K562 (cell line): ENCODE results near the gene CCNT1. TPM values are rescaled to one million over a fixed set of nuclear protein-coding genes. Genes with fewer than 3 reads are reported as not detected.

Experiments
- IRF9 ChIP-seq: fragments of 450-650 bp; IDR thresholded peaks from 2 replicates; pipeline ENCODE4 v1.6.1; 2016; ENCODE audit warnings: missing biosample characterization, missing genetic modification characterization
- NKRF ChIP-seq: fragments of 450-650 bp; IDR thresholded peaks from 2 replicates; pipeline ENCODE4 v1.6.1; 2016; ENCODE audit warnings: borderline replicate concordance
- TOE1 ChIP-seq, 2 experiments: fragments of 450-650 bp in 1 of 2; sonication (generic) in 1 of 2; formaldehyde crosslinking in 1 of 2; IDR thresholded peaks; 2 replicates each; pipeline versions ENCODE4 v1.7.1 to v1.8.0; 2016 to 2022; ENCODE audit warnings: borderline replicate concordance in 2 of 2, mild to moderate bottlenecking in 2 of 2, antibody characterized with exemption in 1 of 2, inconsistent platforms in 1 of 2, low read depth in 1 of 2, missing genetic modification reagents in 1 of 2, moderate library complexity in 1 of 2
- ZNF318 ChIP-seq, 2 experiments: fragments of 450-650 bp; IDR thresholded peaks; 2 replicates each; pipeline ENCODE4 v1.6.1; 2016; ENCODE audit warnings: mild to moderate bottlenecking in 2 of 2, borderline replicate concordance in 1 of 2, low read depth in 1 of 2, moderate library complexity in 1 of 2
- polyA plus RNA-seq, 8 experiments: library from polyadenylated mRNA; depleted of rRNA in 4 of 8; stranded (reverse) in 5 of 8; unstranded in 3 of 8; fragments of >200 nt; fragmentation: Nextera tagmentation in 2 of 8; fragmentation: Illumina TruSeq in 1 of 8; extraction: Ambion mirVana in 2 of 8; extraction: Trizol in 1 of 8; gene quantifications; 2 replicates each; pipeline versions ENCODE4 v1.2.1 to v1.2.3, GENCODE V29; 2011 to 2014; ENCODE audit warnings: inconsistent platforms in 1 of 8, missing spikeins in 1 of 8
- total RNA-seq, 7 experiments: library from RNA; depleted of rRNA in 6 of 7; stranded (reverse); fragments of >200 nt in 6 of 7; fragmentation: Illumina TruSeq in 2 of 7; extraction: Trizol in 2 of 7; gene quantifications; 2 replicates each; pipeline versions ENCODE4 v1.2.1 to v1.2.3, GENCODE V29; 2011 to 2021; ENCODE audit warnings: low replicate concordance in 1 of 7
- TF ChIP-seq, protein P1 (sequence below): fragments of 250-450 bp; sonication (Bioruptor Pico); IDR thresholded peaks from 2 replicates; pipeline ENCODE4 v1.4.0; 2020

The CCNT1 gene
- total and polyA plus RNA-seq, 9 of the 15 experiments (the other 6 are each of a cell fraction or from before 2014, with no cell fraction given): 9.7 to 52.4 (median 33.4) TPM

- TF ChIP-seq, protein P1, sequence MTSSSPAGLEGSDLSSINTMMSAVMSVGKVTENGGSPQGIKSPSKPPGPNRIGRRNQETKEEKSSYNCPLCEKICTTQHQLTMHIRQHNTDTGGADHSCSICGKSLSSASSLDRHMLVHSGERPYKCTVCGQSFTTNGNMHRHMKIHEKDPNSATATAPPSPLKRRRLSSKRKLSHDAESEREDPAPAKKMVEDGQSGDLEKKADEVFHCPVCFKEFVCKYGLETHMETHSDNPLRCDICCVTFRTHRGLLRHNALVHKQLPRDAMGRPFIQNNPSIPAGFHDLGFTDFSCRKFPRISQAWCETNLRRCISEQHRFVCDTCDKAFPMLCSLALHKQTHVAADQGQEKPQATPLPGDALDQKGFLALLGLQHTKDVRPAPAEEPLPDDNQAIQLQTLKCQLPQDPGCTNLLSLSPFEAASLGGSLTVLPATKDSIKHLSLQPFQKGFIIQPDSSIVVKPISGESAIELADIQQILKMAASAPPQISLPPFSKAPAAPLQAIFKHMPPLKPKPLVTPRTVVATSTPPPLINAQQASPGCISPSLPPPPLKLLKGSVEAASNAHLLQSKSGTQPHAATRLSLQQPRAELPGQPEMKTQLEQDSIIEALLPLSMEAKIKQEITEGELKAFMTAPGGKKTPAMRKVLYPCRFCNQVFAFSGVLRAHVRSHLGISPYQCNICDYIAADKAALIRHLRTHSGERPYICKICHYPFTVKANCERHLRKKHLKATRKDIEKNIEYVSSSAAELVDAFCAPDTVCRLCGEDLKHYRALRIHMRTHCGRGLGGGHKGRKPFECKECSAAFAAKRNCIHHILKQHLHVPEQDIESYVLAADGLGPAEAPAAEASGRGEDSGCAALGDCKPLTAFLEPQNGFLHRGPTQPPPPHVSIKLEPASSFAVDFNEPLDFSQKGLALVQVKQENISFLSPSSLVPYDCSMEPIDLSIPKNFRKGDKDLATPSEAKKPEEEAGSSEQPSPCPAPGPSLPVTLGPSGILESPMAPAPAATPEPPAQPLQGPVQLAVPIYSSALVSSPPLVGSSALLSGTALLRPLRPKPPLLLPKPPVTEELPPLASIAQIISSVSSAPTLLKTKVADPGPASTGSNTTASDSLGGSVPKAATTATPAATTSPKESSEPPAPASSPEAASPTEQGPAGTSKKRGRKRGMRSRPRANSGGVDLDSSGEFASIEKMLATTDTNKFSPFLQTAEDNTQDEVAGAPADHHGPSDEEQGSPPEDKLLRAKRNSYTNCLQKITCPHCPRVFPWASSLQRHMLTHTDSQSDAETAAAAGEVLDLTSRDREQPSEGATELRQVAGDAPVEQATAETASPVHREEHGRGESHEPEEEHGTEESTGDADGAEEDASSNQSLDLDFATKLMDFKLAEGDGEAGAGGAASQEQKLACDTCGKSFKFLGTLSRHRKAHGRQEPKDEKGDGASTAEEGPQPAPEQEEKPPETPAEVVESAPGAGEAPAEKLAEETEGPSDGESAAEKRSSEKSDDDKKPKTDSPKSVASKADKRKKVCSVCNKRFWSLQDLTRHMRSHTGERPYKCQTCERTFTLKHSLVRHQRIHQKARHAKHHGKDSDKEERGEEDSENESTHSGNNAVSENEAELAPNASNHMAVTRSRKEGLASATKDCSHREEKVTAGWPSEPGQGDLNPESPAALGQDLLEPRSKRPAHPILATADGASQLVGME (CRISPR knock-in tag): no peak
- TF ChIP-seq IRF9 (tag): no peak
- TF ChIP-seq ZNF318 (IDR thresholded peaks at IDR 0.05; ENCODE audit: borderline replicate concordance in 1 of 2, low read depth in 1 of 2): 0 out of 4 replicates have a peak, but pooled peaks of 1 of the 2 experiments have one; percentile 3
- no peak for TF ChIP-seq TOE1 (IDR thresholded peaks at IDR 0.05; ENCODE audit: borderline replicate concordance)
- no peak for TF ChIP-seq TOE1 (CRISPR knock-in tag; IDR thresholded peaks at IDR 0.05; ENCODE audit: borderline replicate concordance, low read depth)
- TF ChIP-seq NKRF: peak; percentile 60; the same call in 1 of the 2 replicates
Observed at GRCh38 chr12:48717252-48717695, 767 bp upstream of the CCNT1 start (continued).
